ENCODE data around the gene MOB3A.

GRCh38 chr19:2046046-2046907 lies 49.8 kb downstream of the MOB3A start:
- TF ChIP-seq NFIC (IDR thresholded peaks at IDR 0.05; ENCODE audit: borderline replicate concordance) (no peak), RAD21 (IDR thresholded peaks at IDR 0.05; ENCODE audit: low read length) (no peak), CTCF (IDR thresholded peaks at IDR 0.05) (no peak), RFX5 (IDR thresholded peaks at IDR 0.05; ENCODE audit: low read length) (no peak)
